Measurements from ENCODE around the gene DNAAF1. TPM values are rescaled to one million over a fixed set of nuclear protein-coding genes. Genes with fewer than 3 reads are reported as not detected.

Gene DNAAF1
- total and polyA plus RNA-seq, 2 of the 8 experiments (the other 6 are each of a cell fraction or from before 2014, with no cell fraction given), result 0.09 to 0.15 TPM

- no peak overlapping the region for H2AFZ ChIP-seq (ENCODE audit: low read length)
- H3K23ac ChIP-seq (ENCODE audit: insufficient read length), result no peak overlapping the region
- H2BK12ac ChIP-seq (ENCODE audit: low read depth, low read length), result no peak overlapping the region
- no peaks in the 10 kb centered on the region for H3K79me1 ChIP-seq (ENCODE audit: low read depth, low read length)
- peaks cover 0 to 2% of the 10 kb centered on the region in 2 experiments for H4K20me1 ChIP-seq (replicated peaks in 1 of 2; ENCODE audit: control insufficient read depth in 1 of 2, insufficient read depth in 2 of 2, low read length in 2 of 2)
- H3K56ac ChIP-seq (replicated peaks; ENCODE audit: insufficient read length, low read depth, low read length), result no peak overlapping the region
- ChIA-PET POLR2A (ENCODE audit: partially characterized antibody) (interaction anchor here (0.6 to 5.9 kb wide), 10 partner anchors 8 to 106 kb away, joined by 3 to 35 read pairs (median 4); partner anchors contain the start of gene MBTPS1), CTCF (ENCODE audit: partially characterized antibody) (interaction anchor here (0.6 to 8.9 kb wide), 40 partner anchors 9 to 306 kb away, joined by 3 to 93 read pairs (median 4); partner anchors contain the start of genes DNAAF1, HSDL1, MBTPS1 and TAF1C)
- H3K14ac ChIP-seq (ENCODE audit: insufficient read length), result no peak overlapping the region
- H3K4me1 ChIP-seq (replicated peaks in 1 of 4; ENCODE audit: control insufficient read depth in 3 of 4, insufficient read depth in 4 of 4, low read length in 3 of 4), result no peaks in the 10 kb centered on the region
- DNase-seq (ENCODE audit: low read depth in 1 of 2, low spot score in 2 of 2), result no peak
- H4K8ac ChIP-seq (ENCODE audit: extremely low read depth, insufficient read depth, low read length), result no peak overlapping the region; the same call in 1 of the 2 replicates
- no peak overlapping the region for H2AK5ac ChIP-seq (ENCODE audit: low read depth, low read length)
- H3K9me3 ChIP-seq (ENCODE audit: insufficient read depth in 2 of 2, low read depth in 1 of 2, low read length in 1 of 2), result no peaks in the 10 kb centered on the region
- H2BK20ac ChIP-seq (ENCODE audit: low read length), result no peak overlapping the region
- no peak overlapping the region for H3K27ac ChIP-seq (ENCODE audit: low read depth, low read length)
- H3K23me2 ChIP-seq (ENCODE audit: low read depth, low read length), result no peaks in the 10 kb centered on the region
- H3K18ac ChIP-seq (ENCODE audit: extremely low read depth, low read length), result no peak overlapping the region
- H3K27me3 ChIP-seq (replicated peaks in 1 of 4; ENCODE audit: control insufficient read depth in 3 of 4, extremely low read depth in 1 of 4, insufficient read depth in 3 of 4, low read length in 3 of 4), result no peaks in the 10 kb centered on the region
- H3K4me2 ChIP-seq (ENCODE audit: insufficient read depth in 1 of 2, low read depth in 2 of 2, low read length in 2 of 2), result no peak overlapping the region
- no peak overlapping the region for H4K91ac ChIP-seq (replicated peaks; ENCODE audit: insufficient read length, low read length)
- H3K36me3 ChIP-seq (ENCODE audit: control insufficient read depth in 2 of 4, insufficient read depth in 4 of 4, low read length in 3 of 4), result peaks cover 2 to 23% (median 15%) of the 10 kb centered on the region in 4 experiments; a peak in 7 of 8 replicates
- no peak for FAIRE-seq
- H2BK5ac ChIP-seq (ENCODE audit: low read depth, low read length), result no peak overlapping the region; the same call in 1 of the 2 replicates
- H4K5ac ChIP-seq (ENCODE audit: insufficient read length, low read depth, low read length), result no peak overlapping the region
- peak overlapping the region in 1 of 4 experiments; percentile 11; a peak in 1 of 7 replicates for H3K9ac ChIP-seq (replicated peaks in 1 of 4; ENCODE audit: extremely low read depth in 1 of 4, low read depth in 3 of 4, low read length in 3 of 4)
- H3K79me2 ChIP-seq (ENCODE audit: control insufficient read depth in 1 of 2, insufficient read depth in 2 of 2, low read length in 2 of 2), result no peaks in the 10 kb centered on the region
- H3K4me3 ChIP-seq (ENCODE audit: extremely low read depth in 1 of 4, insufficient read depth in 2 of 4, low read depth in 3 of 4, low read length in 4 of 4), result no peak overlapping the region
- H3K4ac ChIP-seq (replicated peaks; ENCODE audit: insufficient read length, low read depth, low read length), result no peak overlapping the region
- WGBS, 2 experiments (ENCODE audit: extremely low coverage in 1 of 2, insufficient coverage in 1 of 2, insufficient read length in 1 of 2, insufficient replicate concordance in 2 of 2, low coverage in 1 of 2, low lambda C conversion rate in 2 of 2, missing lambda C conversion rate in 1 of 2), result 85% methylated on average over 18 of the region's 18 CpGs; no CpG with 5 or more reads in 1 of the 2 experiments
- H2BK15ac ChIP-seq (ENCODE audit: low read length), result no peak overlapping the region
- no peak overlapping the region for H2BK120ac ChIP-seq (replicated peaks; ENCODE audit: low read depth, low read length)
- TF ChIP-seq RAD21 (IDR thresholded peaks at IDR 0.05 in 1 of 2, conservative IDR thresholded peaks at IDR 0.05 in 1 of 2; ENCODE audit: low read depth in 2 of 2, low read length in 2 of 2), result no peak
- TF ChIP-seq SIX5 (IDR thresholded peaks at IDR 0.05; ENCODE audit: low read depth, low read length), result no peak
- no peak for TF ChIP-seq SAP30 (IDR thresholded peaks at IDR 0.05; ENCODE audit: insufficient read depth, insufficient replicate concordance, low read length)
- no peak for TF ChIP-seq CBX8 (IDR thresholded peaks at IDR 0.05; ENCODE audit: borderline replicate concordance, low read depth, low read length)
- TF ChIP-seq ATF2 (IDR thresholded peaks at IDR 0.05; ENCODE audit: low read length), result no peak
- no peak for TF ChIP-seq SIN3A (conservative IDR thresholded peaks at IDR 0.05 in 1 of 2, IDR thresholded peaks at IDR 0.05 in 1 of 2; ENCODE audit: low read depth in 1 of 2, low read length in 2 of 2)
- TF ChIP-seq EGR1 (IDR thresholded peaks at IDR 0.05; ENCODE audit: borderline replicate concordance, low read depth, low read length), result no peak
- no peak for TF ChIP-seq CBX5 (IDR thresholded peaks at IDR 0.05; ENCODE audit: low read depth, low read length)
Observed at GRCh38 chr16:84176192-84177053, 31.3 kb downstream of the DNAAF1 start.

Measured in H1 (cell line).